HG02759 (cell line): ENCODE data around the gene EHF.

ENCODE experiments used
- ATAC-seq: cut with Tn5 transposase; IDR thresholded peaks from one replicate; pipeline ENCODE4 v1.9.1; 2021; ENCODE audit warnings: mild to moderate bottlenecking, moderate library complexity; ENCODE audit not compliant: unreplicated experiment

Gene EHF

GRCh38 chr11:34601609-34602008 lies 19.3 kb upstream of the EHF start:
- no peak for ATAC-seq

GRCh38 chr11:34602245-34602644 lies 18.6 kb upstream of the EHF start:
- ATAC-seq: no peak

- ATAC-seq: no peak
Observed at GRCh38 chr11:34603129-34604001, 17.5 kb upstream of the EHF start.

GRCh38 chr11:34604145-34604544 lies 16.7 kb upstream of the EHF start:
- ATAC-seq: no peak

GRCh38 chr11:34604911-34605310 lies 16.0 kb upstream of the EHF start:
- no peak for ATAC-seq

- peak; percentile 32 for ATAC-seq
Observed at GRCh38 chr11:34605481-34606325, 15.2 kb upstream of the EHF start.

- ATAC-seq: peak; percentile 50
Observed at GRCh38 chr11:34606326-34607120, 14.4 kb upstream of the EHF start.

GRCh38 chr11:34609187-34609751 lies 11.6 kb upstream of the EHF start:
- no peak for ATAC-seq

GRCh38 chr11:34609850-34610249 lies 11.0 kb upstream of the EHF start:
- no peak for ATAC-seq

GRCh38 chr11:34610324-34611041 lies 10.4 kb upstream of the EHF start:
- no peak for ATAC-seq

GRCh38 chr11:34613015-34613414 lies 7.9 kb upstream of the EHF start:
- ATAC-seq: peak; percentile 24

- ATAC-seq: peak; percentile 86
Observed at GRCh38 chr11:34613552-34614056, 7.3 kb upstream of the EHF start.

- ATAC-seq: peak; percentile 63
Observed at GRCh38 chr11:34614344-34615104, 6.4 kb upstream of the EHF start.

GRCh38 chr11:34616086-34616485 lies 4.8 kb upstream of the EHF start:
- ATAC-seq: no peak

GRCh38 chr11:34616830-34617504 lies 3.9 kb upstream of the EHF start:
- no peak for ATAC-seq

- no peak for ATAC-seq
Observed at GRCh38 chr11:34618406-34618805, 2.5 kb upstream of the EHF start.

- ATAC-seq: no peak
Observed at GRCh38 chr11:34619062-34619516, 1.8 kb upstream of the EHF start.

- no peak for ATAC-seq
Observed at GRCh38 chr11:34620202-34620601, 691 bp upstream of the EHF start.

- no peak for ATAC-seq
Observed at GRCh38 chr11:34621876-34622275, 983 bp downstream of the EHF start.
